H1 (cell line): ENCODE data around the gene GAP43. TPM values are rescaled to one million over a fixed set of nuclear protein-coding genes. Genes with fewer than 3 reads are reported as not detected.

Experiments used
- CHD2 ChIP-seq: IDR thresholded peaks from 2 replicates; pipeline ENCODE4 v1.6.1; 2012; ENCODE audit warnings: low read length, improper control_type of control experiment
- FOSL1 ChIP-seq: IDR thresholded peaks from 2 replicates; pipeline ENCODE4 v1.6.1; 2011; ENCODE audit warnings: mild to moderate bottlenecking, low read depth, low read length, moderate library complexity; ENCODE audit not compliant: insufficient read depth
- JUND ChIP-seq: IDR thresholded peaks from 2 replicates; pipeline ENCODE4 v1.6.1; 2011; ENCODE audit warnings: mild to moderate bottlenecking, improper control_type of control experiment, low read length
- KDM5A ChIP-seq: fragments of 200-600 bp; IDR thresholded peaks from 2 replicates; pipeline ENCODE4 v1.7.1; 2012; ENCODE audit warnings: mild to moderate bottlenecking, low read length, inconsistent platforms, mixed read lengths
- MAFK ChIP-seq: IDR thresholded peaks from 2 replicates; pipeline ENCODE4 v1.6.1; 2012; ENCODE audit warnings: low read depth, mild to moderate bottlenecking, improper control_type of control experiment, low read length
- RAD21 ChIP-seq, 2 experiments: IDR thresholded peaks in 1 of 2; conservative IDR thresholded peaks in 1 of 2; 2 replicates each; pipeline ENCODE4 v1.6.1; 2011; ENCODE audit warnings: low read depth in 2 of 2, low read length in 2 of 2, improper control_type of control experiment in 1 of 2, inconsistent platforms in 1 of 2, mild to moderate bottlenecking in 1 of 2, moderate library complexity in 1 of 2
- SAP30 ChIP-seq: fragments of 300-600 bp; sonication (generic); IDR thresholded peaks from 2 replicates; pipeline ENCODE4 v1.7.1; 2012; ENCODE audit warnings: low read length, moderate library complexity, mild to moderate bottlenecking, inconsistent platforms; ENCODE audit not compliant: insufficient read depth, insufficient replicate concordance
- SIX5 ChIP-seq: IDR thresholded peaks from 2 replicates; pipeline ENCODE4 v1.6.1; 2011; ENCODE audit warnings: mild to moderate bottlenecking, low read depth, low read length
- TAF7 ChIP-seq: optimal IDR thresholded peaks from 2 replicates; pipeline ENCODE3; 2011; ENCODE audit warnings: low read depth, mild to moderate bottlenecking, inconsistent platforms, low read length, moderate library complexity, borderline replicate concordance
- YY1 ChIP-seq: IDR thresholded peaks from 2 replicates; pipeline ENCODE4 v1.6.1; 2011; ENCODE audit warnings: low read depth, mild to moderate bottlenecking, low read length
- polyA plus RNA-seq, 7 experiments: library from polyadenylated mRNA; depleted of rRNA in 3 of 7; stranded (reverse) in 5 of 7; unstranded in 2 of 7; fragments of >200 nt in 5 of 7; fragments of 200-250 nt in 2 of 7; gene quantifications; 1 replicate in 5 of 7; 2 replicates in 1 of 7; 4 replicates in 1 of 7; pipeline versions ENCODE4 v1.2.1 to v1.2.3, GENCODE V29; 2011 to 2013; ENCODE audit warnings: missing spikeins in 2 of 7, mixed read lengths in 2 of 7
- total RNA-seq: library from RNA; stranded (reverse); fragmentation: NEBNext Ultra II Directional; extraction: Animal tissue kit (Norgen Biotek cat#: 25700); gene quantifications from 2 replicates; pipeline ENCODE4 v1.2.1, GENCODE V29; 2021
- TF ChIP-seq, protein P1 (sequence below): IDR thresholded peaks from 2 replicates; pipeline ENCODE4 v1.6.1; 2012; ENCODE audit warnings: low read length, inconsistent platforms

The GAP43 gene
- total and polyA plus RNA-seq, 2 of the 8 experiments (the other 6 are each of a cell fraction or from before 2014, with no cell fraction given) = 11.2 to 21.9 TPM

DNA sequence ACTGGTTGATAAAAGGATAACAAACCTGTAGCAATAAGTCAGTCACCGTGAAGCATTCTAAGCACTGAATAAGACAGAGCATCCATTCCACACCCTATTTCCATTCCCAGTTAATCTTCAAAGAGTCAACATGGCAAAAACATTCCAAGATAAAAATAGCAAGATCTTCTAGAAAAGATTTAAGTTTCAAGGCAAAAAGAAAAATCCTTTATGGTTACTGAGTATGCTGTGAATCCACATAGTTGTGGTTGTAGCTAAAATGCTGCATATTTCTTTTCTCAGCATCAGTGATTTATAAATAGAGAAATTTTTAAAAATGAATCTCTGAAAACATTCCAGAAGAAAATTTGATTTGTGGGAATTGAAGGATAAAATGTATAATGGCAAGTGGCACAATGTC is 21.1 kb downstream of the GAP43 start (continued):
- TF ChIP-seq, protein P1, sequence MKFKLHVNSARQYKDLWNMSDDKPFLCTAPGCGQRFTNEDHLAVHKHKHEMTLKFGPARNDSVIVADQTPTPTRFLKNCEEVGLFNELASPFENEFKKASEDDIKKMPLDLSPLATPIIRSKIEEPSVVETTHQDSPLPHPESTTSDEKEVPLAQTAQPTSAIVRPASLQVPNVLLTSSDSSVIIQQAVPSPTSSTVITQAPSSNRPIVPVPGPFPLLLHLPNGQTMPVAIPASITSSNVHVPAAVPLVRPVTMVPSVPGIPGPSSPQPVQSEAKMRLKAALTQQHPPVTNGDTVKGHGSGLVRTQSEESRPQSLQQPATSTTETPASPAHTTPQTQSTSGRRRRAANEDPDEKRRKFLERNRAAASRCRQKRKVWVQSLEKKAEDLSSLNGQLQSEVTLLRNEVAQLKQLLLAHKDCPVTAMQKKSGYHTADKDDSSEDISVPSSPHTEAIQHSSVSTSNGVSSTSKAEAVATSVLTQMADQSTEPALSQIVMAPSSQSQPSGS = no peak
- no peak for TF ChIP-seq TAF7
- no peak for TF ChIP-seq CHD2
- TF ChIP-seq RAD21 (IDR thresholded peaks at IDR 0.05 in 1 of 2, conservative IDR thresholded peaks at IDR 0.05 in 1 of 2; ENCODE audit: low read depth in 2 of 2, low read length in 2 of 2) = no peak
- no peak for TF ChIP-seq YY1
- no peak for TF ChIP-seq MAFK
- TF ChIP-seq SIX5 = no peak
- no peak for TF ChIP-seq FOSL1
- no peak for TF ChIP-seq SAP30
- TF ChIP-seq KDM5A = no peak
- no peak for TF ChIP-seq JUND
